Body of pancreas (tissue), 4 donors: ENCODE measurements around the gene ZFP1. TPM values are rescaled to one million over a fixed set of nuclear protein-coding genes. Genes with fewer than 3 reads are reported as not detected.

Source experiments
- ATAC-seq: fragments of 150-250 bp; one replicate; pipeline ENCODE4 v1.9.1; 2016
- DNase-seq, 4 donors: peaks; one replicate each; pipeline ENCODE4 v3.0.0-alpha.2; 2019
- H3K27ac ChIP-seq, 4 donors: fragments of 200-600 bp; sonication (generic); 1 replicate in 3 of 4; 2 replicates in 1 of 4; pipeline versions ENCODE4 v1.5.1 to v1.6.1; 2016 to 2019; ENCODE audit warnings: mild to moderate bottlenecking in 1 of 4, mixed read lengths in 1 of 4, moderate library complexity in 1 of 4
- H3K27me3 ChIP-seq, 2 donors: fragments of 200-600 bp; sonication (generic); one replicate each; pipeline ENCODE4 v1.6.0; 2016; ENCODE audit warnings: mild to moderate bottlenecking in 1 of 2
- H3K36me3 ChIP-seq, 2 donors: fragments of 200-600 bp; sonication (generic); replicated peaks in 1 of 2; 2 replicates each; pipeline ENCODE4 v1.5.1; 2016; ENCODE audit warnings: low read depth in 2 of 2; ENCODE audit not compliant: insufficient read depth in 1 of 2
- H3K4me1 ChIP-seq: fragments of 200-600 bp; sonication (generic); one replicate; pipeline ENCODE4 v1.6.0; 2016
- H3K4me3 ChIP-seq, 2 donors: fragments of 200-600 bp; sonication (generic); 1 replicate in 1 of 2; 2 replicates in 1 of 2; pipeline ENCODE4 v1.5.1; 2016 to 2019
- H3K9me3 ChIP-seq, 3 donors: fragments of 200-600 bp; sonication (generic); 1 replicate in 2 of 3; 2 replicates in 1 of 3; pipeline ENCODE4 v1.5.1; 2016
- POLR2A ChIP-seq, 3 donors: fragments of 450-650 bp; IDR thresholded peaks; one replicate each; pipeline ENCODE4 v1.6.1; 2016; ENCODE audit warnings: antibody characterized with exemption in 3 of 3, mild to moderate bottlenecking in 2 of 3
- WGBS, 2 donors: methylation state at CpG; one replicate each; pipeline ENCODE4 v1.1.5; 2017; 5-methylcytosine and 5-hydroxymethylcytosine counted together
- intact Hi-C: fragments of 100-400 bp; cut with DNase I; formaldehyde crosslinking; loops from one replicate; pipeline ENCODE4 v1.15.1; 2023
- total RNA-seq, 2 donors: library from RNA; depleted of rRNA; stranded (reverse); fragments of >200 nt; gene quantifications; one replicate each; pipeline ENCODE4 v1.1.0, GENCODE V29; 2016
- TF ChIP-seq, protein P1 (sequence below), 7 experiments: fragments of 450-650 bp in 4 of 7; fragments of 200-600 bp in 3 of 7; sonication (generic) in 3 of 7; IDR thresholded peaks; one replicate each; pipeline ENCODE4 v1.5.1; 2016 to 2019; ENCODE audit warnings: antibody characterized with exemption in 7 of 7

ZFP1 gene
- total RNA-seq, 2 donors from 2014 or later: 1.6 to 3.4 TPM

GRCh38 chr16:75106351-75107274 lies 41.7 kb upstream of the ZFP1 start:
- no peak overlapping the region for H3K4me3 ChIP-seq
- peak overlapping the region in 1 of 4 donors; percentile 32 for H3K27ac ChIP-seq
- whole genome bisulfite sequencing, 2 donors: 89 to 94% methylated on average over 19 to 20 of the region's 20 CpGs
- TF ChIP-seq, protein P1, sequence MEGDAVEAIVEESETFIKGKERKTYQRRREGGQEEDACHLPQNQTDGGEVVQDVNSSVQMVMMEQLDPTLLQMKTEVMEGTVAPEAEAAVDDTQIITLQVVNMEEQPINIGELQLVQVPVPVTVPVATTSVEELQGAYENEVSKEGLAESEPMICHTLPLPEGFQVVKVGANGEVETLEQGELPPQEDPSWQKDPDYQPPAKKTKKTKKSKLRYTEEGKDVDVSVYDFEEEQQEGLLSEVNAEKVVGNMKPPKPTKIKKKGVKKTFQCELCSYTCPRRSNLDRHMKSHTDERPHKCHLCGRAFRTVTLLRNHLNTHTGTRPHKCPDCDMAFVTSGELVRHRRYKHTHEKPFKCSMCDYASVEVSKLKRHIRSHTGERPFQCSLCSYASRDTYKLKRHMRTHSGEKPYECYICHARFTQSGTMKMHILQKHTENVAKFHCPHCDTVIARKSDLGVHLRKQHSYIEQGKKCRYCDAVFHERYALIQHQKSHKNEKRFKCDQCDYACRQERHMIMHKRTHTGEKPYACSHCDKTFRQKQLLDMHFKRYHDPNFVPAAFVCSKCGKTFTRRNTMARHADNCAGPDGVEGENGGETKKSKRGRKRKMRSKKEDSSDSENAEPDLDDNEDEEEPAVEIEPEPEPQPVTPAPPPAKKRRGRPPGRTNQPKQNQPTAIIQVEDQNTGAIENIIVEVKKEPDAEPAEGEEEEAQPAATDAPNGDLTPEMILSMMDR (IDR thresholded peaks at IDR 0.05): no peak
- TF ChIP-seq POLR2A (IDR thresholded peaks at IDR 0.05): no peak
- no peak for DNase-seq
- no peaks in the 10 kb centered on the region for H3K27me3 ChIP-seq
- peaks cover 31% of the 10 kb centered on the region for H3K4me1 ChIP-seq
- H3K9me3 ChIP-seq: no peaks in the 10 kb centered on the region
- intact Hi-C loops: no loop called here
- no peak for ATAC-seq
- H3K36me3 ChIP-seq: no peaks in the 10 kb centered on the region

DNA sequence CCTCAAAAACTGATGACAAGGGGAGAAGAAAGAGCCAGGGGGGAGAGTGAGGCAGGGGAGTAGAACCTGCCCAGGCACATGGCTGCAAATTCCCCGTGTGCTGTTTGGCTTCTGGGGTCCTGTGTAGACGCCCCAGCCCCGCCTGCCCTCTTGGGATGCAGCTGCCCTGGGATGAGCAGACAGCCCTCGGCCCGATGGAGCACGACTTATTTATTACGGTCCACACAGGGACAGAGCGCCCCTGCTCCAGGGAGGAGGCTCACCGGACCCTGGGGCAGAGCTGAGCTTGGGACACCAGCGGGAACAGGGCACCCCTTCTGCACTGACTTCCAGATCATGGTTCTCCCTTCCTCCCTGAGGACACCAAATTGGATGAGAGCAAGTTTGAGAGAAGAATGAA lies 40.8 kb upstream of the ZFP1 start:
- WGBS, 2 donors: 85 to 93% methylated on average over 8 to 10 of the region's 10 CpGs
- no peak overlapping the region for H3K4me3 ChIP-seq
- TF ChIP-seq, protein P1 (IDR thresholded peaks at IDR 0.05): no peak
- no peak for TF ChIP-seq POLR2A (IDR thresholded peaks at IDR 0.05)
- H3K27ac ChIP-seq: no peak overlapping the region
- H3K4me1 ChIP-seq: peaks cover 34% of the 10 kb centered on the region
- no peaks in the 10 kb centered on the region for H3K9me3 ChIP-seq
- H3K27me3 ChIP-seq: no peaks in the 10 kb centered on the region
- ATAC-seq (no peak), DNase-seq (no peak)
- no peaks in the 10 kb centered on the region for H3K36me3 ChIP-seq
- intact Hi-C loops: no loop called here

- peak overlapping the region; percentile 64 to 85 (median 74) for H3K27ac ChIP-seq
- no peaks in the 10 kb centered on the region for H3K27me3 ChIP-seq
- intact Hi-C loops: no loop called here
- H3K36me3 ChIP-seq: no peaks in the 10 kb centered on the region
- 20 to 40% methylated on average over 22 to 27 of the region's 27 CpGs for WGBS, 2 donors
- H3K4me3 ChIP-seq: no peak overlapping the region
- no peaks in the 10 kb centered on the region for H3K9me3 ChIP-seq
- peak; percentile 83 for ATAC-seq
- TF ChIP-seq, protein P1 (IDR thresholded peaks at IDR 0.05): no peak
- TF ChIP-seq POLR2A (IDR thresholded peaks at IDR 0.05): peak in 1 of 3 donors; percentile 30
- H3K4me1 ChIP-seq: peaks cover 34% of the 10 kb centered on the region
- DNase-seq: peak; percentile 93 to 98 (median 96)
Measured at GRCh38 chr16:75108792-75109731, 39.3 kb upstream of the ZFP1 start.

DNA sequence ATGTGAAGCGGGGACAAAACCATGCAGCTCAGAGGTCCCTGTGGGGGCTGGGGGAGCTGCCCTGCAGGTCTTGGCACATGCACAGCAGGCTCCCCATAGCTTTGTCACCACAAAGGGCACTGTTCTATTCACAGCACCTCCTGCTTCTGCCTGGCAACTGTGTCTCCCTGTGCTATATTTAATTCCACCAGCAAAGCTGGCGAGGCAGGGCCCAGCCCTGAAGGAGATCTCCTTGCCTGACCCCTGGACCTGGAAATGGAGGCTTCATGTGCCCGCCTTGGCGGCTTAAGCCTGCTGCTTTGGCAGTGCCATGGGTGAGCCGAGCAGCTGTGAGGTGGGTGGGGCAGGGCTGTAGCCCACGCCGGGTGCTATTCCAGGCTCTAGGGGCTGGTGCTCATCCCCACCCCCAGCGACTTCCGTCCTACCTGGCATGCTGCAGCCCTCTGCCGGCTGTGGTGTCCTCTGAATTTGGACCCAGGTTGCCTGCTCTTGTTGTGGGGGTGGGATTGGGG lies 38.5 kb upstream of the ZFP1 start:
- peak; percentile 34 to 65 (median 50) for DNase-seq
- H3K4me1 ChIP-seq: peaks cover 36% of the 10 kb centered on the region
- TF ChIP-seq, protein P1 (IDR thresholded peaks at IDR 0.05): no peak
- no peak for TF ChIP-seq POLR2A (IDR thresholded peaks at IDR 0.05)
- intact Hi-C loops: loop anchor here (10.0 kb wide), 1 partner anchor 405 kb away; the partner anchor contains the start of gene MLKL
- WGBS, 2 donors: 33 to 34% methylated on average over 1 to 10 of the region's 10 CpGs
- no peaks in the 10 kb centered on the region for H3K27me3 ChIP-seq
- peak overlapping the region; percentile 58 to 85 (median 73) for H3K27ac ChIP-seq
- no peaks in the 10 kb centered on the region for H3K36me3 ChIP-seq
- H3K9me3 ChIP-seq: no peaks in the 10 kb centered on the region
- H3K4me3 ChIP-seq: no peak overlapping the region
- no peak for ATAC-seq
